SW 1271 (cell line): ENCODE measurements around the gene BDKRB2.
"Not testable (repeated sequence)": the region's sequence is repeated elsewhere in the genome, so short reads cannot be mapped to it uniquely, and the experiment has no call there.

ENCODE experiments used
- DNase-seq, 2 experiments: peaks; one replicate each; lab custom pipeline; 2025; lab: John Stamatoyannopoulos, UW

The BDKRB2 gene

DNA sequence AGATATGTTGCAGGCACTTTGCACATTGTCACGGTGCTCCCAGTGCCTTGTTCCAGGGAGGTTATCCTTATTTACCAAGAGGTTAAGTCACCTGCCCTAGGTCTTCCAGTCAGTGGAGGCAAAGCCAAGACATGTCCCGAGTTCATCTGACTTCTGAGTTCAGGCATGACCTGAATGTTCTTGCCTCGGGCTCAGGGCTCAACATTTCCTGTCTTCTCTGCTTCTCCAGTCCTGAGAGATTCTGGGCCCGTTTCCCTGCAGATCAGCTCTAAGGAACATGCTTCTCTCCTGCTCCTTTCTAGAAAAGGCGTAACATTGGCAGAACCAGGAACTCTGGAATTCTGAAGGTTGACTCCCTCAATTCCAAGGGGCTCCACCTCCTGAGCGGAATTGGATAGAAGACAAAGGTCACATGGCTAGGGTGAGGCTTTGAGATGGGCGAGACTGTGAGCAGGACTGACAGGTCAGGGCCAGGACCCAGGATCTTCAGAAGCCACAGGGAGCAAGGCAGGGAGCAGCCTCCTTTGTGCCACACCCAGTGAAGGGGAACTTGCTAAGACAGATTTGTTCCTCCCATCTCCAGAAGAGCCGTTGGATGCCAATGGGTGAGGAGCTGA, 19.9 kb downstream of the BDKRB2 start:
- DNase-seq = no peak

- no peak for DNase-seq
Observed at GRCh38 chr14:96225213-96225612, 20.6 kb downstream of the BDKRB2 start.

GRCh38 chr14:96225745-96226151, 21.1 kb downstream of the BDKRB2 start:
- no peak for DNase-seq

DNA sequence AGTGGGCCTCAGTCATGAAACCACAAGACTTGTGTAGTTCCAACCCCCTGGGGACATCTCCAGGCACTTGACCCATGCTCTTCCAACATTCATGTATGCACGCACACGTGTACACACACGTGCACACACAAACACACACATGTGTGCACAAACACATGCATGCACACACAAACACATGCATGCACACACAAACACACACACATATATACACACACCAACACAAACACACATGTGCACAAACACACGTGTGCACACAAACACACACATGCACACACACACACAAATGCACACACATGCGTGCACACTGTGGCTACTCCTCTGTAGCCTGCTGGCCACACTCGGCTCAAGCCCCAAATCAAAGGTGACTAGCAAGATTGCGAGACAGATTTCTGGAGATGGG, 22.8 kb downstream of the BDKRB2 start:
- DNase-seq = no peak

DNA sequence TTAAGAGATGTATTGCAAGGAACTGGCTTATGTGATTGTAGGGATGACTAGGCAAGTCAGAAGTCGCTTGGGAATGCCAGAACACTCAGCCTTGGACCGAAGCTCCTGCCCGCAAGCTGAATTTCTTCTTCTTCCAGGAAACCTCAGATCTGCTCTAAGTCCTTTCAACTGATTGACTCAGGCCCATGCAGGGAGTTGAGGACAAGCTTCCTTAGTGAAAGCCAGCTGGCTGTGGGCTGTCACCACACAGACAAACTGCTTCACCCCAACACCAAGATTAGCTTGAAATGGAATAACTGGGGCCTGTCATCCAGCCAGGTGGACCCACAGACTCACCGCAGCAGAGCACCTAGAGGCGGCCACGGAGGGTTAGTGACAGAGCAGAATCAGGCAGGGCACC, 24.7 kb downstream of the BDKRB2 start:
- DNase-seq = no peak

DNA sequence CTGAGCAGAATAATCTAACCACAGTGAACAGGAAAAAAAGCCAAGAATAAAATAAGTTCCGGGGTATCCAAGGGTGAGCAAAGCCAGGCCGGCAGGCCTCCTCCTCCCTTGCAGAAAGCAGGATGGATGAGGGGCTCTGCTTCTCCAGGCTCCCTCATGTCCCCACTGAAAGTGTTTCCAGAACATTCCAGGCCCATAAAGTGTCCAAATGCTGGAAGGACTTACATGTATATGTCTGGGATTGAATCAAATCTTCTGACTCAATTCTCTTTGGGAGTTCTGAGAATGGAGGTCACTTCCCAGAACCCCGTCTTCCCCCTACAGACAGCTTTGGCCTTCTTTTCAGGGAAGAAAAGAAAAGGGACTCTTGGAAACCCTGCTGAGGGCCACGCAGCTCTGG, 26.4 kb downstream of the BDKRB2 start:
- DNase-seq = no peak

GRCh38 chr14:96231526-96232130, 27.0 kb downstream of the BDKRB2 start:
- no peak for DNase-seq

GRCh38 chr14:96232506-96232905, 27.9 kb downstream of the BDKRB2 start:
- no peak for DNase-seq

DNA sequence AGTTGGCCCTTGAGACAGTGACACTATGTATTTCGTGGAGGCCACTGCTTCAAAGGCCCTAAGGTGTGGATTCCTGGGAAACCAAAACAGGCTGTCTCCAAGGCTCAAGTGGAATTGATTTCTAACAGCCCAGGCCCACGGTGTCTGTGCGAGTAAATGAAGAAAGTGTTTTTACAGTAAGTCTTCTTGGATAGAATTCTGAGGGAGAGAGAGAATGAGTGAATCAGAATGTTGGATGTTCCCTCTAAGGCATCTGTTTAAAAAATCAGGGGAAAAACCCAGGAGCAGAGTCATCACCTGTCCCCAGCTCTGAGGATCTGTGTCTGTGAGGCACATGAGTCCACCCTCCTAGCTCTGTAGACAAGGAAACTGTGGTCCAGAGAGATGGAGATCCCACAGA, 29.0 kb downstream of the BDKRB2 start:
- DNase-seq = no peak

DNA sequence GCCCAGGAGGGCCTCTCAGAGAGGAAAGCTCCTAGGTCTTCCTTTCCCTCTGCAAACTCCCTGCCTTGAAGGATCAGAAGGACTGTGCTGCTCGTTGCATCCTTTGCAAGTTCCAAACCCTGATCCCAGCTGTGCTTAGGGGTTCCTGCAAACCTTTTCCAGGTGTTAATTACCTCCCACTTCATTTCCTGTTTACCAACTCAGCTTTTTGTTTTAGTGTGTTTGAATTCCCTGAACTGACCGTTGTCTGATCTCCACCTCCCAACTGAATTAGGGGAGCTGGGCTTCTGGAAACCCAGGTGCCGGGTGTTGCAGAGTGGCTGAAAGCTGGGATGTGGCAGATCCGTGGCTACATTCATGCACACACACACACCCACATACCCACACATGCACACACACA, 30.8 kb downstream of the BDKRB2 start:
- DNase-seq = no peak

- no peak for DNase-seq
Observed at GRCh38 chr14:96237641-96238040, 33.0 kb downstream of the BDKRB2 start.

DNA sequence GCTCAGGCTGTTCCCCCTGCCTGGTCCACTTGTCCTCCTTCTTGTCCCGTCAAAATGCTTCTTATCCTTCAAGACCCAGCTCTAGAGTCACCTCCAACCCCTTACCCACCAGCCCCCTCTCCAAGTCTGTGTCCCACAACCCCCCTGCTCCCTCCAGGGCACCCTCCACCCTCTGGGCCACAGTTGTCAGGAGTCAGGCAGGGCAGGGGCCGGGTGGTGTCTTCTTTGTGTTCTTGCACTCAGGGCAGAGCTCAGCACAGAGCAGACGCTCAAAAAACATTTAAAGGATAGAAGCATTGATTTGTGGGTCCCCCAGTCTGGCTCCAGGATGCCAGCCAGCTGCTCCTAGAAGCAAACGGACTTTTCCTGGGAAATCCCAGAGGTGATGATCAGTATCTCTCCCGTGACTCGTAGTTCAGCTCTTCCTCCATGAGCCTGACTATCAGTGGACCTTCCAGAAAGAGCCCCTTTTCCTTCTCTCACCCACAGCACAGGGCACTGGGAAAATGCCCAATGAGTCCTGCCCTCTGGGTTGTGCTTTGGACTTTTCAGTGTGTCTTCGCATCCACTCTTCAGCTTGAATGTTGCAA, 34.1 kb downstream of the BDKRB2 start:
- no peak for DNase-seq

DNA sequence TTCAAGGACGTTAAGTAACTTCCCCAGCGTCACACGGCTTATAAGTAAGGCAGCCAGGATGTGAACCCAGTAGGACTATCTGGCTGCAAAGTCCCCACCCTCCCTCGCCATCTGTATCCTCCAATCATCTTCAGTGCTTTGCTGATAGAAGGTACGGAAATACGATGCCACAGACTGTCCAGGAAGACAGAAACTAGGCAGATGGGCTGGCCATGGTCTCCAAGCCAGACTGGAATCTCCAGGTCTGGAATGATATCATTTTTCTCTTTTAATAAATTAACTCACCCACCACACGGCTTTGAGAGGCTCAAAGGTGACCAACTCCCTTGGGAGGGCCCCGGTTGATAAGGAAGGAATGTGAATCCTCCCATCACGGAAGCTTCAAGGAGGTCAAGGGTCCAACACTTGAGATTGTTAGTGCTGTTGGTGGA, 35.1 kb downstream of the BDKRB2 start:
- DNase-seq = no peak

GRCh38 chr14:96240641-96241040, 36.0 kb downstream of the BDKRB2 start:
- no peak for DNase-seq

DNA sequence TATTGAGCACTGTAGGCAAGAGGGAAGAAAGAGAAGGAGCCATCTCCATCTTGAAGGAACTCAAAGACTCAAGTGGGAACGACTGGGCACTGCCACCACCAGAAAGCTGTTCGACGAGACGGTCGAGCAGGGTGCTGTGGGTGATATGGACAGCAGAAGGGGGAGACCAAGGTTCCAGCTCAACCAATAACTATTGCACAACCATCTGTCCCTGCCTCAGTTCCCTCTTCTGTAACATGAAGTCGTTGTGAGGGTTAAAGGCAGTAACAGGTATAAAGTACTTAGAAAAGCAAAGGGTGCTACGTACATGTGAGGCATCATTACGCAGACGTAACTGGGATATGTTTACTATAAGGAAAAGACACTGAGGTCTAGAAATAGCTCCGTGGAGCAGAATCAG, 37.5 kb downstream of the BDKRB2 start:
- DNase-seq = no peak

GRCh38 chr14:96243785-96244184, 39.1 kb downstream of the BDKRB2 start:
- no peak for DNase-seq

GRCh38 chr14:96245074-96245473, 40.4 kb downstream of the BDKRB2 start:
- DNase-seq = not testable (repeated sequence)

GRCh38 chr14:96245710-96246538, 41.3 kb downstream of the BDKRB2 start:
- no peak for DNase-seq

DNA sequence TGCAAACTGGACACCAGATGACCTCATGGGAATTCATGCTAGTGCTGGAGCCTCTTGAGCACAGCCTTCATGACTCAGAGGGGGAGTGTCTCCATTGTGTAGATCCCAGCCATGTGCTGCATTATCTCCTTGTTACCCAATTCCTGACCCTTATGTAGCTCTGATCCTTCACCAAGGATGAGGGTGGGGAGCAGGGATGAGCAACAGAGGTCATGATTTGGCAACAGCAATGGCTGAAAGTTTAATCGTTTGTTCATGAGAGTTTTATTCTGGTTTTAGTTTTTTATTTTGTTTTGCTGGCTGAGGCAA, 41.9 kb downstream of the BDKRB2 start:
- DNase-seq = no peak

GRCh38 chr14:96247031-96247430, 42.4 kb downstream of the BDKRB2 start:
- DNase-seq = no peak

DNA sequence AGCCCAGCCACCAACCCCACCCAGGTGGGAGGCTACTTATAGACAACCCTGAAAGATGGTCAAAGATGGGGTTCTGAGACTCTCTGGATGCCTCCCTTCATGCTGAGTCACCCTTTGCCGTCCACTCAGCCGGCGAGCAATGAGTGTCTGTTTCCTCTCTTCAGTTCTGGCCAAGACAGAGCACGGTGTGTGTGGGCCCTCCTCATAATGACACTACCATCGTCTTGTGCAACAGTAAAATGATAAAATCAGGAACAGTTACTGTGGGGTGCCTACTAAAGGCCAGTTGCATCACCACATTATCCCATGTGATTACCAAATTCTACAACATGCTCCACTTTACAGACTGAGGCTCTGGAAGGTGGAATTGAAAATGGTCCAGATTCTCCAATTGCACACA, 44.4 kb downstream of the BDKRB2 start:
- no peak for DNase-seq

DNA sequence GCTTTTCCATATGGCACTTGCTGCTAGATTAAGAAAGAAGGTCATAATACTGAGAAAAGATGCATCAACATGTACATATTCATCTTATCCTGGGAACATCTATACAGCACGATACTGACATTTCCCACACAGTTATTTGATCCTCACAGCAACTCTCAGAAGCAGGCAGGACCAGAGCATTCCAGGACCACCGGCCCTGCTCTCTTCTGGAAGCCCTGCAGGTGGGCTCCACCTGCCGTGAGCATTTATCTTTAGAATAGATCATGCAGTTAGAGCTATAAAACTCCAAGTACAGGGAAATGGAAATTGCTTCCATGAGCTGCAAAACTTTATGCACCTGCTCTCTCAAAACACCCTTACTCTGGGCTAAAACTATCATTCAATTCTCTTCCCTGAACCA, 45.8 kb downstream of the BDKRB2 start:
- DNase-seq = no peak

DNA sequence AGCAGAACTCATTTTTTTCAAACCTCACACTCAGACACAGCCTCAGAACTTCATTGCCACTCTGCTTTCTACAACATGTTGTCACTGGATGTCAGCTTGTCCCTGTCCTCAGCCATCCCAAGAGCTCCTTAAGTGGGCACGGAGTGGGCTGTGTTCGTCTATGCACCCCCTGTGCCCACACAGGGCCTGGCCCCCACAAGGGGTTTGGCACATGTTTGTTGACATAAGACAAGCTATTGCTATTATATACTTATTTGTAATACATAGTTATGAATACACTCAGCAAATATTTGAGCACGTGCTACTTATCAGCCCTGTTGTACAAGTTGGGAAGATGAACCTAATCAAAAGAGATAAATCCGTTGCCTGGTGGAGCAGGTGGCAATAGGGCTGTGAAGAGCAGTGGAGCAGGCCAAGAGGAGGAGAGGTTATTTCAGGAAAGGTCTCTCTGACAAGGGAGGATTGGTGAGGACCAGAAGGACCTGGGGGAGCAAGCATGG, 47.1 kb downstream of the BDKRB2 start:
- no peak for DNase-seq
